Measurements from ENCODE around the gene CDKN2A.

DNA sequence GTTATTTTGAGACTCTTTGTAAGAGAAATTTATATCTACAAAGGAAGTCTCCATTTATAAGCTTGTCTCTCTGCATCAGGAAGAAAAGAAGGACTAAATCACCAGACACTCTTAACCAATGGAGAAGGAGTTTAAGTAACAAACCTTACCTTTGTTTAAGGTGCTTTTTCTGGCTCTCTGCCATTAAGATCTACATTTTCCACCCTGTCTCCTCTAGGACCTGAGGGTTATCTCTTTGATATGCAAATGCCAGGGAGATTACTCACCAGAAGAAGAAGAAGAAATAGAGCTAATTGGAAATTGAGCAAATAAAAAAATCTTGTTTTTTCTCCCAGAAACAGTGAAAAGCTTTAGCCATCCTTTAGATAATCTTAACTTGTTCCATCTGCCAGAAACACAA, 60.9 kb downstream of the CDKN2A start:
- TF ChIP-seq CTCF (conservative IDR thresholded peaks at IDR 0.05; ENCODE audit: low read length) (no peak), EZH2phosphoT487 (IDR thresholded peaks at IDR 0.05; ENCODE audit: borderline replicate concordance) (no peak)

Data from Loucy (cell line).